ENCODE results near the gene ADCY10.
A peak's percentile ranks its signal among the peaks of the same experiment; 100 is the strongest.
"Not testable (repeated sequence)": the region's sequence is repeated elsewhere in the genome, so short reads cannot be mapped to it uniquely, and the experiment has no call there.

ADCY10 gene, protein sequence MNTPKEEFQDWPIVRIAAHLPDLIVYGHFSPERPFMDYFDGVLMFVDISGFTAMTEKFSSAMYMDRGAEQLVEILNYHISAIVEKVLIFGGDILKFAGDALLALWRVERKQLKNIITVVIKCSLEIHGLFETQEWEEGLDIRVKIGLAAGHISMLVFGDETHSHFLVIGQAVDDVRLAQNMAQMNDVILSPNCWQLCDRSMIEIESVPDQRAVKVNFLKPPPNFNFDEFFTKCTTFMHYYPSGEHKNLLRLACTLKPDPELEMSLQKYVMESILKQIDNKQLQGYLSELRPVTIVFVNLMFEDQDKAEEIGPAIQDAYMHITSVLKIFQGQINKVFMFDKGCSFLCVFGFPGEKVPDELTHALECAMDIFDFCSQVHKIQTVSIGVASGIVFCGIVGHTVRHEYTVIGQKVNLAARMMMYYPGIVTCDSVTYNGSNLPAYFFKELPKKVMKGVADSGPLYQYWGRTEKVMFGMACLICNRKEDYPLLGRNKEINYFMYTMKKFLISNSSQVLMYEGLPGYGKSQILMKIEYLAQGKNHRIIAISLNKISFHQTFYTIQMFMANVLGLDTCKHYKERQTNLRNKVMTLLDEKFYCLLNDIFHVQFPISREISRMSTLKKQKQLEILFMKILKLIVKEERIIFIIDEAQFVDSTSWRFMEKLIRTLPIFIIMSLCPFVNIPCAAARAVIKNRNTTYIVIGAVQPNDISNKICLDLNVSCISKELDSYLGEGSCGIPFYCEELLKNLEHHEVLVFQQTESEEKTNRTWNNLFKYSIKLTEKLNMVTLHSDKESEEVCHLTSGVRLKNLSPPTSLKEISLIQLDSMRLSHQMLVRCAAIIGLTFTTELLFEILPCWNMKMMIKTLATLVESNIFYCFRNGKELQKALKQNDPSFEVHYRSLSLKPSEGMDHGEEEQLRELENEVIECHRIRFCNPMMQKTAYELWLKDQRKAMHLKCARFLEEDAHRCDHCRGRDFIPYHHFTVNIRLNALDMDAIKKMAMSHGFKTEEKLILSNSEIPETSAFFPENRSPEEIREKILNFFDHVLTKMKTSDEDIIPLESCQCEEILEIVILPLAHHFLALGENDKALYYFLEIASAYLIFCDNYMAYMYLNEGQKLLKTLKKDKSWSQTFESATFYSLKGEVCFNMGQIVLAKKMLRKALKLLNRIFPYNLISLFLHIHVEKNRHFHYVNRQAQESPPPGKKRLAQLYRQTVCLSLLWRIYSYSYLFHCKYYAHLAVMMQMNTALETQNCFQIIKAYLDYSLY (N-terminal part only)

DNA sequence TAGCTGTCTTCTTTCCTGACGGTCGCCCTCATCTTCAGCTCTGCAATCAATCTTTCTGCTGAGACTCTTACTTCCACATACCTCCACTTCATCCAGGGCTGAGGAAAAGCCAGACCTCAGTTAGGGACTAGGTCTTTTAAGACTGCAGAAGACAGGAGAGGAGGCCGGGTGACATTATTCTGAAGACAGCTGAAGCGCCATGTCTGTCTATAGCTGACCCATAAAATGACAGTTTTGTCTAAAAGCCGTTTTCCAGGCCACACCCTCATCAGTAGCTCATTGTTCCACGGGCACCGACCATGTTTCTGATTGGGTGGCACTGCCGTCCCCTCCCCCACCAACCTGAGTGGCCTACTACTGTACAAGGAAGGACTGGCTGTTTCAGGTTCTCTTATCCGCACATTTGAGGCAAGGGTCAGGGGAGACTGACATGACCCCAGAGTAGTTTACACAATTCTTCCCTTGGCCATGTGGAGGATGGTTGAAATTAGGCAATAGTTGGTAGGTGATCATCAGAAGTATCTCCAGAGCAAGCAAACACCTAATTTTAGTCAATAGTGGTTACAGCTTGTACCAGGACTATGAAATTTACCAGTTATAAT, at the start of gene ADCY10:
TSS of gene ADCY10 (minus strand) at position 240 of the 602 bp plus-strand sequence. CDS start 8,994 bp downstream, outside the sequence.
- no peak for DNase-seq

DNA sequence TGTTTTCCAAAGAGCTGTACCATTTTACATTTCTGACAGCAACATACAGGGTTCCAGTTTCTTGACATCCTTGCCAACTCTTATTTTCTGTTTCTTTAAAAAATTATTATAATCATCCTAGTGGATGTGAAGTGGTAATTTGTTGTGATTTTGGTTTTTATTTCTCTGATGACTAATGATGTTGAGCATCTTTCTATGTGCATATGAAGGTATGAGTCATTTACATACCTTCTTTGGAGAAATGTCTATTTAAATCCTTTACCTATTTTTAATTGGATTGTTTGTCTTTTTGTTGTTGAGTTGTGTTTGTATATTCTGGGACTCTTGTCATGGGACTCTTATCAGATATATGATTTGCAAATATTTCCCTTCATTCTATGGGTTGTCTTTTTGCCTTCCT, 43.8 kb upstream of the ADCY10 start:
- DNase-seq = no peak

DNA sequence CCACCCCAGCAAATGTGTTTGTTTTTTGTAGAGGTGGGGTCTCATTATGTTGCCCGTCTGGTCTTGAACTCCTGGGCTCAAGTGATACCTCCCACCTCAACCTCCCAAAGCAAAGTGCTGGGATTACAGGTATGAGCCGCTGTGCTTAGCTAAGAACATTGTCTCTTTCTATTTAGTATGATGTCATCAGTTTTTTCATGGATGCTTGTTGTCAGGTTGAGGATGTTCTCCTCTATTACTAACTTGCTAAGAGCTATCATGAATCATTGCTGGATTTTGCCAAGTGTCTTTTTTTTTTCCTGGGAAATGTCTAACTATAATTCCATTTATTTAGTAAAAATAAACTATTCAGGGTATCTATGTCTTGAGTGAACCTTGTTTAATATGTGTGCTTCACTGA, 42.0 kb upstream of the ADCY10 start:
- DNase-seq = no peak

DNA sequence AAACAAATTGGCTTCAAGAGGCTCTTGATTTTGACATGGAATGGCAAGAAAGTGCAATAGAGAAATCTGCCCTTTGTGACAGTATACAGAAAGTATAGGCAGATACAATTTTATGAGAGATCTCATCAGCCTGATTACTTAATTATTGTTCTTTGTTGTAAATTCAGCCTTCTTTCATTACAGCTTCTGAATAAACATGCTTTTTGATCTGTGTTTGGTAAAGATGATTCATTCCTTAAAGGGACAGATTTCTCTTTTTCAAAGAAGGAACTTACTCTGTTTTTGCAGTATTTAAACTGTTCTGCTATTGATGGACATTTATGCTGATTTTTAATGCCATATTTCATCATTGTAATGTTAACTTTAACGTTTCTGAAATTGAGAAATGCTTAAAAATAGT, 36.6 kb upstream of the ADCY10 start:
- no peak for DNase-seq

DNA sequence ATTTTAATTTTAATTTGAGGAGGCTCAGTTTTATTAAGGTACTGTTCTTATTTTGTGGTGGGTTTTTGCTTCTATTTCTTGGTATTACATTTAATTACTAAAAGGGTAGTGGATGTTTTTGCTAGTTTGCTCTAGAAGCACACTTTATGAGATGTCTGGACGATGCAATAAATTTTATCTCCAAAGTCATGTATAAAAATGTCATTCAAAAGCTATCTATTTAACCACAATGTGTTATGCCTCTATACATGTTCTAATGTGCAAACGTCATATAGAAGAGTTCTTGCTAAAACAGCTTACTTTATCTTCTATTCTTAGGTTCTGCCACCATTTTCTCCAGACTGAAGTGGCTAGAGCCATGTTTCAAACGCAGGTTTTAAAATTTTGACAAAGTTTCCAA, 35.9 kb upstream of the ADCY10 start:
- no peak for DNase-seq

DNA sequence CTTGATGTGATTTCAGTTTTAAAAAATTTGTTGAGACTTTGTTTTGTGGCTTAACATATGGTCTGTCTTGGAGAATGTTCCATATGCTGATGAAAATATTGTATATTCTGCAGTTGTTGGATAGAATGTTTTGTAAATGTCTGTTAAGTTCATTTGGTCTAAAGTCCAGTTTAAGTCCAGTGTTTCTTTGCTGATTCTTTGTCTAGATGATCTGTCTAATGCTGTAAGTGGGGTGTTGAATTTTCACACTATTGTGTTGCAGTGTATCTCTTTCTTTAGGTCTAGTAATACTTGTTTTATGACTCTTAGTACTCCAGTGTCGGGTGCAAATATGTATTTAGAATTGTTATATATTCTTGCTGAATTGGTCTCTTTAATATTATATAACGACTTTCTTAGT, 33.8 kb upstream of the ADCY10 start:
- DNase-seq = no peak

DNA sequence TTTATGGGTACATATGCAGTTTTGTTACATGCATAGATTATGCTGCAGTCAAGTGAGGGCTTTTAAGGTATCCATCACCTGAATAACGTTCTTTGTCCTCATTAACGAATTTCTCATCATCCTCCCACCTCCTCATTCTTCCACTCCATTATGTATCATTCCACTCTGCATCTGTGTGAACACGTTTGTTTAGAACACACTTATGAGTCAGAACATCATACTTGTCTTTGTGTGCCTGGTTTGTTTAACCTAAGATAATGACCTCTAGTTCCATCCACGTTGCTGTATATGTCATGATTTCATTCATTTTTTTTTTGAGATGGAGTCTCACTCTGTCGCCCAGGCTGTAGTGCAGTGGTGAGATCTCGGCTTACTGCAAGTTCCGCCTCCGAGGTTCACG, 29.6 kb upstream of the ADCY10 start:
- DNase-seq = no peak

DNA sequence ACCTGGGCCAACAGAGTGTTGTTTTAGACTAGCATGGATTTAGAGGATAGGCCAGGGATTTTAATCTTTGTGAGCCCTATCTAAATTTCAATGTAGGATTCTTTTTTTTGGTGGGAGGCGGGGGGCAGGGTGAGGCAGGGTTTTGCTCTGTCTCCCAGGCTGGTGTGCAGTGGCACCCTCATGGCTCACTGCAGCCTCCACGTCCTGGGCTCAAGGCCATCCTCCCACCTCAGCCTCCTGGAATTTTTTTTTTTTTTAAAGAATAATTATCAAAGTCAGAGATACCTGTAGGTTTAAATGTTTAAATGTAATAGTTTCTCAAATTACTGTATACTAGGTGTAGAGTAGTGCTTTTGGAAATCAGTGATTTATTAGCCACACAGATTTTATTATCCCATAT, 26.3 kb upstream of the ADCY10 start:
- no peak for DNase-seq

DNA sequence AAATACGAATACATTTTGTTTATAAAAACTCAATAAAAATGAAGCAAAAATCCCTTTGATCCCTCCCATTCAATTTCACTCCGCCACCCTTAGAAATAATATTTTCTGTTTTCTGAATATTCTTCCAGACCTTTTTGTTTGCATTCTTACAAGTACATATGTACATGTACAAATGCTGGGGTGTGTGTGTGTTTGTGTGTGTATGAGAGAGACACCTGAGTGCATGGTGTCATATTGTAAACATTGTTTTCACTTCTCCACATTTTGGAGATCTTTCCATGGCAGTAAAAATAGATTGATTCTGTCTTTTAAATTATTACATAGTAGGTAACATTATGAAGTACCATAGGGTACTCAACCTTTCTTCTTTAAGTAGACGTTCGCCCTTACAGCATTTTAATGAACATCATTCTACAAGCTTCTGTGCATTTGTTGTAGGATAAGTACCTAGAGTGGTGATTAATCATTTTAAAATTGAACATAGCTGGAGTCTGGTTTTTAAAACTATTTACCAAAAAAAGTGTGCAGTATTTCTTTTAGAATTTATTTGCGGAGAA, 24.2 kb upstream of the ADCY10 start:
- DNase-seq = no peak

DNA sequence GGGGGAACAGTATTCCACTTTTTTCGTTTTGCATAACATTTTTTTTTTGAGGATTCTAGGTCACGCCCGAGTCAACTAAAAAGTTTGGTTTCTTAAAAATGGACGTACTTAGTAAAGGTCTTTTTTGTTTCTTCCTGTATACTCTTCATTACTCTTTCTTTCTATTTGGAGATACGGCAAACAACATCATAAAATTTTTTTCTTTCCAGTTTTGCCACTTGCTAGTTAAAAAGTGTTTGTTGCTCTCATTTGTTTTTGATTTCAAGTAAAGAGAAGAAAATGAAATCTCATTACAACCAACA, 23.7 kb upstream of the ADCY10 start:
- DNase-seq = no peak

DNA sequence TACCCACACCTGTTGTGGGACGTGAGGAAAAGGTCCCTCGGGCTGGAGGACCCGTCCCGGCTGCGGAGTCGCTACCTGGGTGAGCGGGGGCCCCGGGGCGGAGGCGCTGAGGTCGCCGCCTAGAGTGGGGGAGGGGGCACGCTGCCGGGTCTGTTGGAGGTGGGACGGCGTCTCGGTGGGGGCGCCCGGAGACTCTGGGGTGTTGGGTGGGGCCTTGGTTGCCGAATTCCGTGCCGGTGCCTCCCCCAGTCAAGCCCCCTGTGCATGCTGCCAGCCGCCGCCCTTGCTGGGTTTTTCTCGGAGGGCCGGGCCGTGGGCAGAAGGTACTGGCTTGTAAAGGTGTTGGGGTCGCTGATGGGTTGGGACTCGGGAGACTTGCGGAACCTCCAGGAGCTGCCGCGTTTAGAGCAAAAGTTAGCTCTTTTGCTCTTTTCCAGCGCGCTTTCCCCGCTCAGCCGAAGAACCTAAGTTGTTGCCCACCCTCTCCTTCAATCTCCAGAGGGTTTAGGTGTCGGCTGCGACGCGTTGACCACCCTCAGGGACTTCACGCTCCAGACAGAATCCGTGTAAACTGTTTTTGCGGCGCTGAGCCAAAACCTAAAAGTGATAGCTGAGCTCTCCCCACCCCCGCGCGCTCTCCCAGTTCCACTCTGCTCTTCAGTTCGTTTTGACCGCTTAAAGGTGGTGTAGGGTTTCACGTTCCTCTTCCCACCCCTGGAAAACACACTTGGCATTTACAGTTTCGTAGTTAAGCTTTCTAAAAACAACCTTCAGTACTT, 23.2 kb upstream of the ADCY10 start, which contains the start of gene MPC2:
TSS of gene MPC2 (minus strand) at position 143 of the 779 bp plus-strand sequence. CDS start 1,231 bp downstream, outside the sequence.
- peak; percentile 44 for DNase-seq

DNA sequence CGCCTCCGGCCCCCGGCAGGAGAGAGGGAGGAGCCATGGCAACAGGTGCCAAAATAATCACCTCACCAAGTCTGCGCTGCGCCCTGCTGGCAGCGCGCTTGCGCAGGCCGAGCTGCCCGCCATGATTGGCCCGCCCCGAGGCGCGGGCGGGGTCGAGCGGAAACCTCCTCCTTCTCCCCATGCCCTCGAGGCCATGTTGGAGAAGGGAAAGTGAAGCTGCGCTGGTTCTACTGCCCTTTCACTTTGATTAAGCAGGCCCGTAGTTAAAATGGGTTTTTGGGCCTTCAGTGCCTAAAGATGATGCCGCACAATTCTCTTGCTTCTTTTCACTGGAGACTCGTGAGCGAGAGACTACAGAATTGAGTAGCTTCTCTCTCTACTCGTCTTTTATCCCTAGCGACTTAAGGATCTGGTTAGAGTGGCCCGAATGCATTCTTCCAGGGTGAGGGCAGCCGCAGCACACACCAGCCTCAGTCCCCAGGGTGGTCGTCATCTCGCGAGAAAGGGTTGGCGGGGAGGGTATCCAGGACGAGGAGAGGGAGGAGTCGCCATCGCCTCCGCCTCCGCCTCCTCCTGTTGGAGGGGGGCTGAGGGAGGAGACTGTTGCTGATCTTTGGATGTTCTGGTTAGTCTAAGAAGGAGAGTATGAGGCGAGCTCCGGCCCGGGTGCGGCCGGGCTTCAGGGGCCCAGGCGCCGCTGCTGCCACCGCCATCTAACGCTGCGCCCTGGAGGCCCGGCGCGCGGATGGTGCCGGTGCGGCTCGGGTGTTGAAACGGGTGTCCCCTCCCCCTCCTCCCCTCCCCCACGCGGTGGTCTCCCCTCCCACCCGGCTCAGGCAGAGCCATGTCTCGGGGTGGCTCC, 22.4 kb upstream of the ADCY10 start, which contains the start of gene DCAF6:
TSS of gene DCAF6 (plus strand) at position 616 of the 862 bp plus-strand sequence. CDS start at position 845, 229 bp downstream.
- DNase-seq = peak; percentile 99

DNA sequence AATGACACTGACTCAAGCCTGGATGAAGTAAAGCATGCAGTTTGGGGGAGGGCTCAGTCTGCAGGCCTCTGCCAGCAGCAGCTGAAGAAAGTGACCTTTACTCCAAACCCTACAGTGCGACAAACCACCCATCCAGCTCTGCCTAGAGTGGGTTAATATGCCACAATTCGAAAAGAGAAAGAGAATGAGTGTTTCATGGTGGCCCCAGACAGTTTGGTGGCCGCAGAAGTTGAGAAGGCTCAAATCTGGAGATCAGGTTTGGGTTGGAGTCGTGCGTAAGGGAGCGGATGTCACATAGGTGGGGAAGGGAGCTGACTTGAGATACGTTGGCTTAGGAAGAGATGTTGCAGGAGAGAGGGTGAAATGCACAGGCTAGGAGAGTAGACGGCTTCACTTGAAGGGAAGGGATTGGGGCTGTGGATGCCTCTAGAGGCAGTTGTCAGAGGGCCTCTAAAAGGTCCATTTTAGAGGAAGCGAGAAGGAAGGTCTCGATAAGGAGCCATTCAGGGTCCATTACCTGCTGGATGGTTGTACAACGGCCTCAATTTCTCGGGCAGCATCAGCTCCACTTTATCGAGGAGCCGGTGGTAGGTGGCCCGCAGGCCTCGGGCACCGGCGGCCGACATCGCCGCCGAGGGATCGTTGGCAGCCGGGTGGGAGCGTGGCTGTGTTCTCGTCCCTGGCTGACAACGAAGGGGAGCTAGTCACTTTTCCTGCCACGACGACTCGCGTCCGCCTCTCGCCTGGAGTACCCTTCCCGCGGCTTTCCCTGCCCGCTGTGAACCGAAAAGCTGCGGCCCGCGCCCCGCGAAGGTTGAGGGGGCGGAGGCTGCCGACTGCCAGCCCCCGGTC, 21.5 kb upstream of the ADCY10 start:
- DNase-seq = peak; percentile 47

DNA sequence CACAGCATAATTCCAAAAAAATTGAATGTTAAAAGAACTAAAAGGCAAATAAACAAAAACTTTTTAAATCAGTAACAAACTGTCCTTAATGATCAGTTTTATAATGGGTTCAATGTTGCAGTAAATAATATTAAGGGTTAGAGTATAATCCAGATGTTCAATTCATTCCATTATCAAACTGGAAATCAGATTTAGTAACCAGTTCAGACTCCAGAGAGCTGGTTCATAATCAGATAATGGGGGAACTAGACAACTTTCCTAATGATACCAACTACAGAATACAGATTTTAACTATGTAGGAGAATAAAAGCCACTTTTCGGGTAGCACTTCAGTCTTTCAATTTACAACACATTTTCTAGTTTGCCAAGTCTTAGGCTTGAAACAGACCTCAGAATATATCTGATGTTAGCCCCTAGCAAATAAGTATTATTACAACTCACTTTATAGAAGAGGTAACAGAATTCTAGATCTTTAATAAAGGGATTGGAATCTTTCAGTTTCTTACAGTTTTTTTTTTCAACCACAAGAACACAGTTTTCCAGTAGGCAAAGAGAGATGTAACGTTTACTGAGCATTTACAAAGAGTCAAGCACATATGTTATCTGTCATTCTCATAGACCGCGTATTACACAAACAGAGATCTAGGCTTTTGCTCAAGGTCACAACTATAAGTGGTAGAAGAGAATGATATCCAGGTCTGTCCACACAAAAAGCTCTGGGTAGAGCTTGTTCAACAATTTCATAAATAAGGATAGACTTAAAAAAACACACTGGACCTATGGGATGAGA, 20.7 kb upstream of the ADCY10 start:
- no peak for DNase-seq

DNA sequence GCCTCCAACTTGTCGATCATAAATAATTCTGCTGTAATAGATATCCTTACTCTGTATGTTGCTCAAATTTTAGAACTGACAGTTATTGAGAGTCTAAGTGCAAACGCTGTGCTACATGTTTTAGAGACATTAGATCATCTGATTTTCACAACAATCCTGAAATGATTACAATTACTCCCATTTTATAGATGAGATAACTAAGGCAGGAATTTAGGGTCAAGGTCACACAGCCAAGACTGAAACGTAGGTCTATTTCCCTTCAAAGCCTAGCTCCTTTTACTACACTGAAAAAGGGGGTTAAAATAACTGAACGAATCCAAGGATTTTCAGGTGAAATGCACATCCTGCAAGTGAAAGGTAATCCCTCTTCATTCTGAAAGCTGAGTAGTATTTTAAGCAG, 19.9 kb upstream of the ADCY10 start:
- no peak for DNase-seq

DNA sequence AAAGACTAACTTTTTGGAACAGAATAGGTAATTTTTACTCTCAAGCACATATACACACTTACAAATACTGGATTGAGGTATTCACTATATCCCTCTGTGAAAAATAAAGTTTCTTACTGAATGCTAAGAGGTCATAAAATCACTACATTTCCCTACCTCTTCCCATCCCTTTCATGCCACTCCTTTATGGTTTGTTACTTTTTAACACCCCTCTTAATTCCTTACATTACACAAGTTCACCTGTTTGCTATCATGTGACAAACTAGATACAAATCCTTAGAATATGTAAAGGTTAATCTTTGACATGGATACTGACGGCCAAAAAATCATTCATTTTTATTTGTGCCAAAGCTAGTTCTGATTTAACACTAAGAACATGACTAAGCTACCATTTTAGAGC, 15.8 kb upstream of the ADCY10 start:
- no peak for DNase-seq

DNA sequence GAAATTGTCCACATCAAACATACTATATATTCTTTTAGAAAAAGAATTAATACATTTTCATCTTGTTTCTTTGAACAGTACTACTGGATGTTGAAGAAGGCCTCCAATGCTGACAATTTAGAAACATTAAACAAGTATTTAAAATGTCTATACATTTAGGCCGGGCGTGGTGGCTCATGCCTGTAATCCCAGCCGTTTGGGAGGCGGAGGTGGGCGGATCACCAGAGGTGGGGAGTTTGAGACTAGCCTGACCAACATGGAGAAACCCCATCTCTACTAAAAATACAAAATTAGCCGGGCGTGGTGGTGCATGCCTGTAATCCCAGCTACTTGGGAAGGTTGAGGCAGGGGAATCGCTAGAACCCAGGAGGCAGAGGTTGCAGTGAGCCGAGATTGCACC, 15.0 kb upstream of the ADCY10 start:
- not testable (repeated sequence) for DNase-seq

DNA sequence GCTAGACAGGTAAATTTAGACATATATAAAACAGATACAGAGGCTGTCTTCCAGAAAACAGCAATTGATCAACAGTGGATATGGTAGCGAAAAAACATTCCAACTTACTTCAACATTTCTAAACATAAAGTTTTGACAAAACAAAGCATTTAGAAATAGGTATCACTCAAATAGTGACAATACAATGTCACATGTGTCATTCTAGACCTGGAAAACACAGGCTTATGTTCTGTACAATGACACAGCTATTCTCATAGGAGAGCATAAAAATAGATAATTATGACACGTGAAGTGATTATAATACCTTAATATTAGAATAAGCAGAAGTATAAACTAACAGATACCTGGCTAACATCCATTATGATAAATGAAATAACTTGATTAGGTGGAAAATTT, 14.5 kb upstream of the ADCY10 start:
- no peak for DNase-seq

Data from NCI-H1092 (cell line).